NCI-H510A (cell line): ENCODE data around the gene TELO2.

ENCODE experiments used
- DNase-seq: peaks from one replicate; lab custom pipeline; 2025; lab: John Stamatoyannopoulos, UW

Gene TELO2

GRCh38 chr16:1518626-1519135 lies 25.5 kb downstream of the TELO2 start:
- no peak for DNase-seq

GRCh38 chr16:1519831-1520230 lies 26.7 kb downstream of the TELO2 start:
- DNase-seq, result no peak

GRCh38 chr16:1520461-1520860 lies 27.3 kb downstream of the TELO2 start:
- DNase-seq, result no peak

- no peak for DNase-seq
These were observed 30.6 kb downstream of the TELO2 start for GRCh38 chr16:1523581-1524245.

GRCh38 chr16:1524366-1524765 lies 31.2 kb downstream of the TELO2 start:
- no peak for DNase-seq

GRCh38 chr16:1525871-1526607 lies 32.9 kb downstream of the TELO2 start:
- DNase-seq, result no peak

GRCh38 chr16:1526608-1527555 lies 33.7 kb downstream of the TELO2 start:
- DNase-seq, result no peak

- DNase-seq, result no peak
These were observed 35.0 kb downstream of the TELO2 start for GRCh38 chr16:1527836-1528811.

- no peak for DNase-seq
These were observed 35.9 kb downstream of the TELO2 start for GRCh38 chr16:1528921-1529537.

GRCh38 chr16:1530349-1530882 lies 37.3 kb downstream of the TELO2 start:
- DNase-seq, result no peak

- DNase-seq, result no peak
These were observed 37.9 kb downstream of the TELO2 start for GRCh38 chr16:1530883-1531637.

- no peak for DNase-seq
These were observed 38.4 kb downstream of the TELO2 start for GRCh38 chr16:1531638-1531910.

- DNase-seq, result no peak
These were observed 39.1 kb downstream of the TELO2 start for GRCh38 chr16:1532081-1532760.

GRCh38 chr16:1532771-1533170 lies 39.6 kb downstream of the TELO2 start:
- DNase-seq, result no peak

- DNase-seq, result no peak
These were observed 40.3 kb downstream of the TELO2 start, which contains the start of gene TMEM204 for GRCh38 chr16:1533443-1533951. TSS of gene TMEM204 (plus strand) at chr16:1533666. CDS start at chr16:1534276, 610 bp downstream.

GRCh38 chr16:1534021-1535020 lies 41.2 kb downstream of the TELO2 start:
- DNase-seq, result no peak

GRCh38 chr16:1535391-1536291 lies 42.5 kb downstream of the TELO2 start:
- no peak for DNase-seq
